ENCODE data around the gene RAPH1.

RAPH1 gene

DNA sequence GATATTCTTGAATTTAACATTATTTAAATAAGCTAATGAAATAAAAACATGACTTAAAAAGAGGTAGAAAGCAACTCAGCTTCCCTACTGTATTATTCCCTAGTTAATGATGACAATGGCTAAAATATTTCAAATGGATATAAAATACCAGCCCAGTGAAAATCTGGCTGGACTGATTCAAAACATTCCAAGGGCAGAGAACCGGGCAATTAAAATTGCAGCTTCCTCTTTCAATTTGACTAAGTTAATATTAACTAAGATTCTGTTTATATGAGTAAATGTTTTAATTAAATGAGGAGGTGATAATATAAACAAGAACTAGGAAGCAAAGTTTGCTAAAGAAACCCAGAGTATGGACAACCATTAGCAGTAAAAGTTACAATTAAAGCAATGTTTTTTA, 65.6 kb downstream of the RAPH1 start:
- no peak overlapping the region for H3K27ac ChIP-seq

GRCh38 chr2:203463266-203463678, 71.8 kb downstream of the RAPH1 start:
- no peak overlapping the region for H3K27ac ChIP-seq

More for the DNA sequence above, 65.6 kb downstream of the RAPH1 start:
- Histone ChIP-seq H3K4me2 (no peak overlapping the region), H3K4me3 (no peak overlapping the region), H3K4me1 (no peaks in the 10 kb centered on the region), H3K9ac (no peak overlapping the region), H3K9me3 (no peaks in the 10 kb centered on the region), H4K20me1 (no peaks in the 10 kb centered on the region), H3K27me3 (no peaks in the 10 kb centered on the region), H3K36me3 (no peaks in the 10 kb centered on the region)
- TF ChIP-seq Cebpa-rat (IDR thresholded peaks at IDR 0.05), result no peak

DNA sequence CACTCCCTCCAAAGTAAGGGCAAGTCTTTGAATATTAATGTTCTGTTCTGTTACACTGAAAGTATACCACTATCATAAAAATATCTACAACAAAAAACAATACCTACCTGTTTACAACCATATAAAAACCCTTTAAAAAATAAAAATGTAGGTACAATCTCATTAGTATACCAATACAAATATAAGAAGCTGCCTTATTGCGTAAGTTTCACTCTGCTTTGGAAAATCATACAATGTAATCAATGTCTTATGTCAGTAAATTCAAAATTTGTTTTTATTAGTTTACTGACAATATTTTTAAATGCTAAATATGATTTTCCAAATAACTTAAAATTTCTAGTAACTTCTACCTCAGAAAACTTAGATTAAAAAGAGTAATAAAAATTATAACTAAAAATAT, 72.8 kb downstream of the RAPH1 start:
- Histone ChIP-seq H3K4me2 (no peak overlapping the region), H3K27me3 (no peaks in the 10 kb centered on the region), H3K9ac (no peak overlapping the region), H4K20me1 (no peaks in the 10 kb centered on the region), H3K4me1 (no peaks in the 10 kb centered on the region), H3K36me3 (no peaks in the 10 kb centered on the region), H3K4me3 (no peak overlapping the region), H3K9me3 (no peaks in the 10 kb centered on the region), H3K27ac (no peak overlapping the region)
- TF ChIP-seq Cebpa-rat (IDR thresholded peaks at IDR 0.05), result no peak

More at GRCh38 chr2:203463266-203463678, 71.8 kb downstream of the RAPH1 start:
- TF ChIP-seq Cebpa-rat (IDR thresholded peaks at IDR 0.05), result no peak
- Histone ChIP-seq H3K4me1 (no peaks in the 10 kb centered on the region), H3K4me2 (no peak overlapping the region), H3K36me3 (no peaks in the 10 kb centered on the region), H3K27me3 (no peaks in the 10 kb centered on the region), H3K9me3 (no peaks in the 10 kb centered on the region), H3K4me3 (no peak overlapping the region), H3K9ac (no peak overlapping the region), H4K20me1 (no peaks in the 10 kb centered on the region)

GRCh38 chr2:203461746-203462145, 73.4 kb downstream of the RAPH1 start:
- no peak for TF ChIP-seq Cebpa-rat (IDR thresholded peaks at IDR 0.05)
- H3K36me3 ChIP-seq, result no peaks in the 10 kb centered on the region

GRCh38 chr2:203455209-203455608, 79.9 kb downstream of the RAPH1 start:
- H3K36me3 ChIP-seq, result no peaks in the 10 kb centered on the region
- no peaks in the 10 kb centered on the region for H4K20me1 ChIP-seq
- H3K27ac ChIP-seq, result no peak overlapping the region
- no peak overlapping the region for H3K4me3 ChIP-seq
- no peak overlapping the region for H3K9ac ChIP-seq
- no peaks in the 10 kb centered on the region for H3K27me3 ChIP-seq
- no peaks in the 10 kb centered on the region for H3K9me3 ChIP-seq
- no peak for TF ChIP-seq Cebpa-rat (IDR thresholded peaks at IDR 0.05)
- H3K4me2 ChIP-seq, result no peak overlapping the region
- H3K4me1 ChIP-seq, result no peaks in the 10 kb centered on the region

More at GRCh38 chr2:203461746-203462145, 73.4 kb downstream of the RAPH1 start:
- no peak overlapping the region for H3K9ac ChIP-seq
- H3K4me2 ChIP-seq, result no peak overlapping the region
- no peak overlapping the region for H3K4me3 ChIP-seq
- H3K9me3 ChIP-seq, result no peaks in the 10 kb centered on the region
- no peaks in the 10 kb centered on the region for H3K27me3 ChIP-seq
- no peaks in the 10 kb centered on the region for H4K20me1 ChIP-seq
- no peaks in the 10 kb centered on the region for H3K4me1 ChIP-seq
- H3K27ac ChIP-seq, result no peak overlapping the region

DNA sequence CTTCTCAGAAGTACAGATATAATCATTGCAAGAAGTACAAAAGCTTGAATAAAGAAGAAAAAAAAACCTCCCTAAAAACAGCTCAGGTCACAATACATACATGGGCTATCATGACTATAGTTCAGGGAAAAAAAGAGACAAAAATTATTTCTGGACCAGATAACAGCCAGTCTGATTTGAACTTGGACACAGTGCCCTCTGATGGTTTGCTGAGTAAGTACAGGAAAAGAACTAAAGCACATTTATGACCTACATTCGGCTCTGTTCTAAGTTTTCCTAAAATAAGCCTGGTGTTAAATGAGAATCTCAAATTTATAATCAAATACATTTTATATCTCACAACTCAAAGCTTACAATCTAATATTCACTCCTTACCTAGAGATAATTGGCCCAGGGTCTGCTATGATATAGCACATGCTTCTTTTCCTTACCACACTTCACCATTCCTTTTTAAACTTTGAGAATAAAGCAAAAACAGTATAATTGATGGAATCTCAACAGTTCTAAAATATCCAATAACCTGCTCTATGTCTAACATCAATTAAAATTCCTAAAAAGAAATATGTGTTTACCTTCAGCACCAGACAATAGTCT, 81.1 kb downstream of the RAPH1 start:
- Histone ChIP-seq H3K9me3 (no peaks in the 10 kb centered on the region), H3K9ac (no peak overlapping the region), H4K20me1 (no peaks in the 10 kb centered on the region), H3K4me2 (no peak overlapping the region), H3K4me3 (no peak overlapping the region), H3K36me3 (no peaks in the 10 kb centered on the region), H3K27ac (no peak overlapping the region), H3K27me3 (no peaks in the 10 kb centered on the region), H3K4me1 (no peaks in the 10 kb centered on the region)
- no peak for TF ChIP-seq Cebpa-rat (IDR thresholded peaks at IDR 0.05)

- H3K27me3 ChIP-seq, result no peaks in the 10 kb centered on the region
- TF ChIP-seq Cebpa-rat (IDR thresholded peaks at IDR 0.05), result no peak
- H3K27ac ChIP-seq, result no peak overlapping the region
- no peak overlapping the region for H3K9ac ChIP-seq
- H3K4me1 ChIP-seq, result no peaks in the 10 kb centered on the region
- H3K9me3 ChIP-seq, result no peaks in the 10 kb centered on the region
- H4K20me1 ChIP-seq, result no peaks in the 10 kb centered on the region
- no peaks in the 10 kb centered on the region for H3K36me3 ChIP-seq
- H3K4me3 ChIP-seq, result no peak overlapping the region
- H3K4me2 ChIP-seq, result no peak overlapping the region
Measured at GRCh38 chr2:203451689-203452088, 83.4 kb downstream of the RAPH1 start.

DNA sequence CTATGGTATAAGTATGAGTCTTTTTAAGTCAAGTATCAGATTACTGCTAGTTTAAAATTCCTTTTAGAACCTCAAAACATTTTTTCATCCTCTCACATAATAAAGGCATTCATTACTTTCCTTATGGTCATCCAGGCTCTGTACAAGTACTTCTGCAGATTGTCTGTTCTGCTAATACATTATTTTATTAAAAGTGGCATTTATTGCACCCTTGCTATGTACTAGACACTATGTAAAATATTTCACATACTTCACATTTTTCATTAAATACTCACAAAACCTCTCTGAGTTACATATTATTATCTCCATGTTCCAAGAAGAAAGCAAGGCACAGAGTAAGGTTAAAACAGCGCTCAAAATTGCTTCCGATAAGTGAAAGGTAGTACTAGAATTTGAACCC, 84.1 kb downstream of the RAPH1 start:
- no peak overlapping the region for H3K9ac ChIP-seq
- no peaks in the 10 kb centered on the region for H3K36me3 ChIP-seq
- H3K27me3 ChIP-seq, result no peaks in the 10 kb centered on the region
- H4K20me1 ChIP-seq, result no peaks in the 10 kb centered on the region
- TF ChIP-seq Cebpa-rat (IDR thresholded peaks at IDR 0.05), result no peak
- H3K27ac ChIP-seq, result no peak overlapping the region
- H3K9me3 ChIP-seq, result no peaks in the 10 kb centered on the region
- no peaks in the 10 kb centered on the region for H3K4me1 ChIP-seq
- H3K4me3 ChIP-seq, result no peak overlapping the region
- H3K4me2 ChIP-seq, result no peak overlapping the region

DNA sequence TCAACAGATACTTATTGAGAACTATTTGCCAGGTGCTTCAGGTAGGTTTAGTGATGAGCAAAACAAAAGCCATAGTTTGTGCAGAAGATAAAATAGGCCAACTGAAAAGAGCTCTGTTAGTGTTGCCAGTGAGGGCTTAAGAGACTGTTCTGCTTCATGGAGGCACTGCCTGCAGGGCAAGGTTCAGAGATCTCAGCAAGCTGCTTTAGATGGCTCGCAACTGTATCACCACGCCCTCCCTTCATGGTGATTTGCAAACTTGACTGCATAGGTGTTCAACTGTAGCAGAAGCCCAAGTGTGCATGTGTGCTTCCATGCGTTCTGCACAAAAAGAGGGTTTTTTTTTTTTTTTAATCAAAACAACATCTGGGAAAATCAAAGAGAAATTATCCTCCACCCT, 84.5 kb downstream of the RAPH1 start:
- Histone ChIP-seq H3K9me3 (no peaks in the 10 kb centered on the region), H3K27me3 (no peaks in the 10 kb centered on the region), H3K4me3 (no peak overlapping the region), H3K4me1 (no peaks in the 10 kb centered on the region), H4K20me1 (no peaks in the 10 kb centered on the region), H3K4me2 (no peak overlapping the region), H3K9ac (no peak overlapping the region), H3K27ac (no peak overlapping the region), H3K36me3 (no peaks in the 10 kb centered on the region)
- TF ChIP-seq Cebpa-rat (IDR thresholded peaks at IDR 0.05), result no peak

- Histone ChIP-seq H3K27ac (no peak overlapping the region), H3K36me3 (no peaks in the 10 kb centered on the region)
Measured at GRCh38 chr2:203446780-203447179, 88.3 kb downstream of the RAPH1 start.

DNA sequence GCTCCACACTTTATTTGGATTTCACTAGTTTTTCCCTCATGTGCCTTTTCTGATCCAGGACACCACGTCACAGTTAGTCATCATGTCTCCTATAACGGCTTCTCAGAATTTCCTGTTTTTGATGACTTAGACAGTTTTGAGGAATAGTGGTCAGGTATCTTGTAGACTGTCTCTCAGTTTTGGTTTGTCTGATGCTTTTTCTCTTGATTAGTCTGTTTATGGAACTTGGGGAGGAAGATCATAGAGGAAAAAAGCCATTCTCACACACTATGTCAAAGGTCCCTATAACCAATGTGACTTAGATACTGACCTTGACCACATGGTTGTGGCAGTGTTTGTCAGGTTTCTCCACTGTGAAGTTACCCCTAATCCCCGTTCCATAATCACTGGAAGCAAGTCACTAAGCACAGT, 89.0 kb downstream of the RAPH1 start:
- Histone ChIP-seq H3K9ac (no peak overlapping the region), H3K27ac (no peak overlapping the region), H3K36me3 (no peaks in the 10 kb centered on the region), H3K27me3 (no peaks in the 10 kb centered on the region), H3K9me3 (no peaks in the 10 kb centered on the region), H3K4me2 (no peak overlapping the region), H3K4me3 (no peak overlapping the region), H3K4me1 (no peaks in the 10 kb centered on the region), H4K20me1 (no peaks in the 10 kb centered on the region)
- TF ChIP-seq Cebpa-rat (IDR thresholded peaks at IDR 0.05), result no peak

More at GRCh38 chr2:203446780-203447179, 88.3 kb downstream of the RAPH1 start:
- Histone ChIP-seq H3K4me1 (no peaks in the 10 kb centered on the region), H3K9ac (no peak overlapping the region), H3K4me3 (no peak overlapping the region), H3K9me3 (no peaks in the 10 kb centered on the region), H3K4me2 (no peak overlapping the region), H4K20me1 (no peaks in the 10 kb centered on the region), H3K27me3 (no peaks in the 10 kb centered on the region)
- TF ChIP-seq Cebpa-rat (IDR thresholded peaks at IDR 0.05), result no peak

Data from BLaER1 (cell line).